Smooth muscle cell (in vitro differentiated cells): ENCODE data around the gene LIPN. TPM values are rescaled to one million over a fixed set of nuclear protein-coding genes. Genes with fewer than 3 reads are reported as not detected.
A peak's percentile ranks its signal among the peaks of the same experiment; 100 is the strongest.

ENCODE experiments used
- DNase-seq: peaks from one replicate; lab custom pipeline; 2025; ENCODE audit not compliant: unreplicated experiment; lab: John Stamatoyannopoulos, UW
- H2AFZ ChIP-seq: fragments of 200-600 bp; sonication (generic); 2 replicates; pipeline ENCODE4 v1.6.0; 2016; ENCODE audit warnings: antibody characterized with exemption, low read depth, mild to moderate bottlenecking
- H3F3A ChIP-seq: fragments of 200-600 bp; sonication (generic); 2 replicates; pipeline ENCODE4 v1.6.0; 2017; ENCODE audit warnings: antibody characterized with exemption, low read depth
- H3K27ac ChIP-seq: fragments of 200-600 bp; sonication (generic); 2 replicates; pipeline ENCODE4 v1.5.1; 2016; ENCODE audit warnings: low read depth, mild to moderate bottlenecking
- H3K27me3 ChIP-seq: fragments of 200-600 bp; sonication (generic); 2 replicates; pipeline ENCODE4 v1.6.1; 2016; ENCODE audit warnings: low read depth, mild to moderate bottlenecking
- H3K36me3 ChIP-seq: fragments of 200-600 bp; sonication (generic); 2 replicates; pipeline ENCODE4 v1.5.1; 2016; ENCODE audit warnings: low read depth
- H3K4me1 ChIP-seq: fragments of 200-600 bp; sonication (generic); 2 replicates; pipeline ENCODE4 v1.5.1; 2016; ENCODE audit warnings: low read depth
- H3K4me2 ChIP-seq: fragments of 200-600 bp; sonication (generic); 2 replicates; pipeline ENCODE4 v1.6.0; 2016; ENCODE audit warnings: mild to moderate bottlenecking
- H3K4me3 ChIP-seq: fragments of 200-600 bp; sonication (generic); 2 replicates; pipeline ENCODE4 v1.5.1; 2016; ENCODE audit warnings: mild to moderate bottlenecking
- H3K79me2 ChIP-seq: fragments of 200-600 bp; sonication (generic); 2 replicates; pipeline ENCODE4 v1.6.0; 2016; ENCODE audit warnings: low read depth, mild to moderate bottlenecking
- H3K9ac ChIP-seq: fragments of 200-600 bp; sonication (generic); 2 replicates; pipeline ENCODE4 v1.6.0; 2016; ENCODE audit warnings: low read depth
- H3K9me3 ChIP-seq: fragments of 200-600 bp; sonication (generic); replicated peaks from 2 replicates; pipeline ENCODE4 v1.5.1; 2016; ENCODE audit warnings: low read depth
- H4K20me1 ChIP-seq: fragments of 200-600 bp; sonication (generic); 2 replicates; pipeline ENCODE4 v1.6.0; 2016; ENCODE audit warnings: low read depth
- WGBS: methylation state at CpG from one replicate; pipeline ENCODE4 v1.1.7; 2016; ENCODE audit warnings: low lambda C conversion rate; 5-methylcytosine and 5-hydroxymethylcytosine counted together
- polyA plus RNA-seq: library from polyadenylated mRNA; unstranded; fragments of >200 nt; fragmentation: Nextera tagmentation; extraction: Ambion mirVana; gene quantifications from 2 replicates; pipeline ENCODE4 v1.2.1, GENCODE V29; 2016
- total RNA-seq: library from RNA; depleted of rRNA; stranded (reverse); fragments of >200 nt; gene quantifications from 2 replicates; pipeline ENCODE4 v1.2.3, GENCODE V29; 2014
- TF ChIP-seq, protein P1 (sequence below): fragments of 200-600 bp; sonication (generic); IDR thresholded peaks from 2 replicates; pipeline ENCODE4 v1.5.1; 2017; ENCODE audit warnings: borderline replicate concordance, mild to moderate bottlenecking, antibody characterized with exemption; ENCODE audit not compliant: insufficient read depth, poor library complexity, severe bottlenecking

LIPN gene
- total and polyA plus RNA-seq, 2 experiments from 2014 or later, result 0.40 TPM; not detected in 1

DNA sequence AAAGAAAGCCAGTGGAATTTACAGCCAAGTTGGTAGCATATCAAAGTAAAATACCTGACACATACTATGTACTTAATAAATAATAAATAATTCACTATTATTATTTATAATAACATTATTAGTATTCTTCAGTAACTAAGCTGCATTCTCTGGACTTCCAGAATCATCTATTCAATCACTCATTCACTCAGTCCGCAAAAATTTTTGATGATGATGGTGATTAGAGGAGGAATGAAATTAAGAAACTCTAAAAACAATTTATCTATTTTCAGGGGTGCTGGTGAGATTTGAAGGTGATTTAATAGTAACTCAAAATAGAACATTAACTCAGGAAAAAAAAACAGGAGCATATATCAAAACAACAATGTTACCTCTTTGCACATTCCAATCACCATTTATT, 3.2 kb upstream of the LIPN start:
- no peaks in the 10 kb centered on the region for H3K9me3 ChIP-seq
- no peaks in the 10 kb centered on the region for H3F3A ChIP-seq
- no peak overlapping the region for H3K4me2 ChIP-seq
- TF ChIP-seq, protein P1, sequence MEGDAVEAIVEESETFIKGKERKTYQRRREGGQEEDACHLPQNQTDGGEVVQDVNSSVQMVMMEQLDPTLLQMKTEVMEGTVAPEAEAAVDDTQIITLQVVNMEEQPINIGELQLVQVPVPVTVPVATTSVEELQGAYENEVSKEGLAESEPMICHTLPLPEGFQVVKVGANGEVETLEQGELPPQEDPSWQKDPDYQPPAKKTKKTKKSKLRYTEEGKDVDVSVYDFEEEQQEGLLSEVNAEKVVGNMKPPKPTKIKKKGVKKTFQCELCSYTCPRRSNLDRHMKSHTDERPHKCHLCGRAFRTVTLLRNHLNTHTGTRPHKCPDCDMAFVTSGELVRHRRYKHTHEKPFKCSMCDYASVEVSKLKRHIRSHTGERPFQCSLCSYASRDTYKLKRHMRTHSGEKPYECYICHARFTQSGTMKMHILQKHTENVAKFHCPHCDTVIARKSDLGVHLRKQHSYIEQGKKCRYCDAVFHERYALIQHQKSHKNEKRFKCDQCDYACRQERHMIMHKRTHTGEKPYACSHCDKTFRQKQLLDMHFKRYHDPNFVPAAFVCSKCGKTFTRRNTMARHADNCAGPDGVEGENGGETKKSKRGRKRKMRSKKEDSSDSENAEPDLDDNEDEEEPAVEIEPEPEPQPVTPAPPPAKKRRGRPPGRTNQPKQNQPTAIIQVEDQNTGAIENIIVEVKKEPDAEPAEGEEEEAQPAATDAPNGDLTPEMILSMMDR, result no peak
- no peaks in the 10 kb centered on the region for H4K20me1 ChIP-seq
- no peak overlapping the region for H3K4me3 ChIP-seq
- H3K79me2 ChIP-seq, result no peaks in the 10 kb centered on the region
- H3K27me3 ChIP-seq, result no peaks in the 10 kb centered on the region
- no peak for DNase-seq
- no peak overlapping the region for H3K27ac ChIP-seq
- H3K4me1 ChIP-seq, result no peaks in the 10 kb centered on the region
- H3K36me3 ChIP-seq, result no peaks in the 10 kb centered on the region
- no peak overlapping the region for H2AFZ ChIP-seq
- WGBS, result 100% methylated on average over 1 of the region's 1 CpG
- no peak overlapping the region for H3K9ac ChIP-seq

DNA sequence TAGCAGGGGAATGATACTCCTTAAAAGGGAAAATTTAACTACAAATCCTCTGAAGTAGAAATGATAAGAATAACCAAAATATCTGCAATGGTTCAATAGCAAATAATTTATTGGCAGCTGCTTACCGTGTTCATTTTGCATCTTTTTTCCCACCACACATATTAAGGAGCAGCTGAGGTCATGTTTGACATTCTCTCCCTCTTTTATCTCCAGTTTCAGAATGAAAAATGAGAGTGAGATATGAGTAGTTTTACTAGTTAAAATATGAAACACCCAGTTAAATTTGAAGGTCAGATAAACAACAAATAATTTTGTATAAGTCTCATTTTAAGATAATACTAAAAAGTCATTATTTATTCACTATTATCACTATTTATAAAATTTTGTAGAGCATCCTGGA, 3.1 kb downstream of the LIPN start:
- Histone ChIP-seq H2AFZ (no peak overlapping the region), H3K4me3 (no peak overlapping the region), H3K4me1 (no peaks in the 10 kb centered on the region), H3K27ac (no peak overlapping the region), H4K20me1 (no peaks in the 10 kb centered on the region), H3K9ac (no peak overlapping the region), H3K9me3 (no peaks in the 10 kb centered on the region), H3K4me2 (no peak overlapping the region), H3F3A (no peaks in the 10 kb centered on the region), H3K79me2 (no peaks in the 10 kb centered on the region), H3K27me3 (no peaks in the 10 kb centered on the region), H3K36me3 (no peaks in the 10 kb centered on the region)
- 83% methylated on average over 1 of the region's 1 CpG for WGBS
- DNase-seq, result no peak
- TF ChIP-seq, protein P1, result no peak

DNA sequence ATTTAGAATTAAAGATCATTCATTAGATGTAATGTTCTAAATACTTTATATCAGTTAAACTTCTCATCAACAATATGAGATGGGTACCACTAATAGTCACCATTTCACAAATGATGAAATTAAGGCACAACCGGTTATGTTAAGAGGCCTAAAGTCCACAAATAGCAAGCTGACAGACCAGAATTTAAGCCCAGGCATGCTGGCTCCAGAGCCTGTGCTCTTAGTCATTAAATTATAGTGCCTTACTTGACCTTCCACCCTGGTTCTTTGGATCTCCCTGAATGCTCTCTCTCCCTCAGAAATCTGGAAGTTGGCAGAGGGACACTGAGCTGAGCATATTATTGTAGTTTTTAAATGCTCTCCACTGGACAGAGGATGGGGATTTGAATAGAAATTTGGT, 3.6 kb downstream of the LIPN start:
- no peaks in the 10 kb centered on the region for H4K20me1 ChIP-seq
- H3K9me3 ChIP-seq, result no peaks in the 10 kb centered on the region
- no peaks in the 10 kb centered on the region for H3K27me3 ChIP-seq
- H3K4me1 ChIP-seq, result no peaks in the 10 kb centered on the region
- 54% methylated on average over 1 of the region's 1 CpG for WGBS
- H3K36me3 ChIP-seq, result no peaks in the 10 kb centered on the region
- DNase-seq, result no peak
- H3K9ac ChIP-seq, result no peak overlapping the region
- H3K4me3 ChIP-seq, result no peak overlapping the region
- TF ChIP-seq, protein P1, result no peak
- no peaks in the 10 kb centered on the region for H3K79me2 ChIP-seq
- no peak overlapping the region for H3K4me2 ChIP-seq
- peak overlapping the region; percentile 28 for H2AFZ ChIP-seq
- no peaks in the 10 kb centered on the region for H3F3A ChIP-seq
- no peak overlapping the region for H3K27ac ChIP-seq

DNA sequence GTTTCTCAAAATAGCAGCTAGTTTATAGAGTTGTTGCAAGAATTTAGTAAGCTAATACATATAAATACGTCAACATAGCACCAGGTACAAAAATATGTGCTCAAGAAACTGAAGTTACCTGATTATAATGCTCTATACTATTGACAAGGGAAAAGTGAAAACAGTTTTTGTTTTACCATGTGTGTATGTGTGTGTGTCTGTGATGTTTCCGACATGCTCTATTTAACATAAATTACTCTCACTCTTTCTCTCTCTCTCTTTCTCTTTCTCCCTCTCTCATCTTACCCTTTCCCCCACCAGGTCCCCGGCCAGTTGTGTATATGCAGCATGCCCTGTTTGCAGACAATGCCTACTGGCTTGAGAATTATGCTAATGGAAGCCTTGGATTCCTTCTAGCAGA, 4.3 kb downstream of the LIPN start:
- Histone ChIP-seq H3F3A (no peaks in the 10 kb centered on the region), H3K4me1 (no peaks in the 10 kb centered on the region), H3K4me2 (no peak overlapping the region), H3K27me3 (no peaks in the 10 kb centered on the region), H3K27ac (no peak overlapping the region), H3K9me3 (no peaks in the 10 kb centered on the region), H4K20me1 (no peaks in the 10 kb centered on the region), H3K4me3 (no peak overlapping the region), H3K9ac (no peak overlapping the region), H2AFZ (no peak overlapping the region), H3K36me3 (no peaks in the 10 kb centered on the region), H3K79me2 (no peaks in the 10 kb centered on the region)
- DNase-seq, result no peak
- TF ChIP-seq, protein P1, result no peak
- 85% methylated on average over 3 of the region's 3 CpGs for WGBS
